OCI-LY1 (cell line): ENCODE measurements around the gene VLDLR.

Source experiments
- CTCF ChIP-seq: fragments of 200-600 bp; sonication (generic), shearing (Covaris generic); IDR thresholded peaks from 2 replicates; pipeline ENCODE4 v1.5.1; 2017; ENCODE audit warnings: mild to moderate bottlenecking, antibody characterized with exemption, low read length, moderate library complexity, mixed read lengths
- EZH2 ChIP-seq: fragments of 200-600 bp; sonication (generic), shearing (Covaris generic); IDR thresholded peaks from 2 replicates; pipeline ENCODE4 v1.8.0; 2017; ENCODE audit warnings: borderline replicate concordance, mixed run types, mild to moderate bottlenecking, antibody characterized with exemption, low read length, moderate library complexity, mixed read lengths

DNA sequence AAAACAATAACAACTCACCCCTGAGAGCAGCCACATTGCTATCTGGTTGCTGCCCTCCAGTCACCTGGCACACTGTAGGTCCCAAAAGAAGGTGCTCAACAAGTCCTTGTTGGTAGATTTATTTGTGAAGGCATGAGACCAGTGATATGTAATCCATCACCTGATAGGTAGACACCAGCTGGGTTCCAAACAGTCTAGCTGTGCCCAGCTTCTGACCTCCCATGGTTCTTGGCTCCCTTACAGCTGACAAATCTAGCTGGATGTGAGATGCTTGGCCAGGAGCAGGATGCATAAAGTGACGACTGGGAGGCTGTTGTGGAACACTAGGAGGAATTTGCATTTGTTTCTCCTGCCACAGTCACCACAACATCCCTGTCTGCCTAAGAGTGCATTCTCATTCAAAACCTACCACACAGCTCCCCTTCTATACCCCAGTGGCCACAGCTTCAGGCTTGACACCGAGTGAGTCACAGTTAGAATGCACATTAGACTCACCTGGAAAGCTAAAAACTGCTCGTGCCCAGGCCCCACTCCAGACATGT, 7.8 kb upstream of the VLDLR start:
- TF ChIP-seq CTCF (no peak), EZH2 (no peak)
